HG02840 (cell line): ENCODE data around the gene FLNB.
"Not testable (repeated sequence)": the region's sequence is repeated elsewhere in the genome, so short reads cannot be mapped to it uniquely, and the experiment has no call there.

Experiments used
- ATAC-seq: cut with Tn5 transposase; IDR thresholded peaks from one replicate; pipeline ENCODE4 v1.9.1; 2021; ENCODE audit warnings: mild to moderate bottlenecking, moderate library complexity, moderate number of reproducible peaks; ENCODE audit not compliant: unreplicated experiment, low FRiP score

FLNB gene

DNA sequence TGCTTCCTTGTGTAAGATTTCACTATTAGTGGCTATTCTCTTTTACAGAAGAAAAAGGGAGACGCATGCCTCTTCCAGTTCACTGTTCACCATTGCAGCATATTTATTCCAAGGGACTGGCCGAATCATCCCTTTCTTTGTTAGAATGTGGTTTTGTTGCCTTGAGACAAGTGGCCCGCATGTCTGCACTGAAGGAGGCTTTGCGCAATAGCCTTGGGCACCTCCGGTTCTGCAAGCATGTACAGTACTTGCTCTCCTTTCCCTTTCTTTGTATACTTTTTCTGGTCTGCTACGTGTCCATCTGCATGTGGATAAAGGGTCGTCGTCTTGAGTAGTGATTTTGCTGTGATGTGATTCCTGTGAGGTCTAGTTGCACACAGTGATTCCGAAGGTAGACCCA lies 43.0 kb downstream of the FLNB start:
- ATAC-seq = no peak

DNA sequence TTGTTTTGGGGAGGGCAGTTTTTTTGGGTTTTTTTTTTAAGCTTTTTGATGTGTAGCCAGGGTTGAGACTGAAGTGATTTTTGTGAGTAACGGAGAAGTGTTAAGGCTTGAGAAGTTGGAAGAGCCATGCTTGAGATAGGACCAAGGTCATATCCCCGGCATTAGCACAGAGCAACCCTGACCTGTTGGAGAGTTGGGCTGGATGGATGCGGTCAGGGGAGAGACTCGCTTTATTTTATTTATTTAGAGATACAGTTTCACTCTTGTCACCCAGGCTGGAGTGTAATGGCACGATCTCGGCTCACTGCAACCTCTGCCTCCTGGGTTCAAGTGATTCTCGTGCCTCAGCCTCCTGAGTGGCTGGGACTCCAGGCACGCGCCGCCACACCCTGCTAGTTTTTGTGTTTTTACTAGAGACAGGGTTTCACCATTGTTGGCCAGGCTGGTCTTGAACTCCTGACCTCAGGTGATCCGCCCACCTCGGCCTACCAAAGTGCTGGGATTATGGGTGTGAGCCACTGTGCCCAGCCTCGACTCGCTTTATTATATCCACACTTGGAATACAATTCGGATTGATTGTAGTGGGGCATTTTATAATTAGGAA lies 43.5 kb downstream of the FLNB start:
- not testable (repeated sequence) for ATAC-seq

DNA sequence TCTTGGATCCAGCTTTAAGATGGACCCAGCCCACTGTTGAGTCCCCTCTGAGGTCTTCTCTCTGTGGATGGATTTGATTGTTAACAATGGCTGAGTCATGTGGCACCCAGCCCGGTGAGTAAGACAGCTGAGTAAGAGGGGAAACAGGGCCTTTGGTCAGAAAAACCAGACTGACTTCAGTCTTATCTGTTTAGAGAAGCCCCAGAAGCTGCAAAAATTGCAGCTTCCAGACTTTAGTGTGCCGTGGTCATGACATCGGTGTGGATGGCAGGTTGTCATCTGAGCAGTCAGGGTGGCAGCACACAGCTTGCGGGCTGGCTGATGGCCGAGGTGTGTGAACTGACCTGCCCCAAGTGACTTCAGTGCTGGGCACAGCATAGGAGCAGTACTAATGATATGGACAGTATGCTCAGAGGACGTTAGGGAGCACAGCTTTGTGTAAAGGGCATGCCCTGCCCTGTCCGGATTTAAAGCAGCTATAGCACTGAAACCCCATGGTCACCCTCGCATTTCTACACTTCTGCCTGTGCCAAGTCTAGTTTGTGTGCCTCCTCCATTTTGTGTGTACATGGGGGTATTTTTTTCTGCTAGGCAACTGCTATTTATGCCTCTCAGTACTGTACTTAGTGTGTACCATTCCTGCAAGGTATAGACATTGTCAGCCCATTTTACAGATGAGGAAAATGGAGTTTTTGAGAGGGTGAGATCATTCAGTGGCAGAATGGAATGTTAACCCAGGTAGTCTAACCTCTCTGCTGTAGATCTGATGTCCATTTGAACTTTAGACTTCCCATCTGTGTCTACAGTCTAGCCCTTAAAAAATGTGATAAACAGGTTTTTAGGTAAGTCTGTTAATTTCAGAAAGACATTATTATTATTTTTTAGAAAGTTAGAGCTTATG lies 44.4 kb downstream of the FLNB start:
- ATAC-seq = no peak

DNA sequence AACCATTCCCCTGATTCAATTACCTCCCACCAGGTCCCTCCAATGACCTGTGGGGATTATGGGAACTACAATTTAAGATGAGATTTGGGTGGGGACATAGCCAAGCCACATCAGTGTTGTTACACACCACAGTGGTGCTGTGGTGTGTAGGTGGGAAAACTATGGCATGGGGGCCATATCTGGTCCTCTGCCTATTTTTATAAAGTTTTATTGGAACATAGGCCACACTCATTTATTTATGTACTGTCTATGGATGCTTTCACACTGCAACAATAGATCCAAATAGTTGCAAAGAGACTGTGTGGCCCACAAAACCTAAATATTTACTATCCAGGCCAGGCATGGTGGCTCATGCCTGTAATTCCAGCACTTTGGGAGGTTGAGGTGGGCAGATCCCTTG lies 46.4 kb downstream of the FLNB start:
- ATAC-seq = no peak

DNA sequence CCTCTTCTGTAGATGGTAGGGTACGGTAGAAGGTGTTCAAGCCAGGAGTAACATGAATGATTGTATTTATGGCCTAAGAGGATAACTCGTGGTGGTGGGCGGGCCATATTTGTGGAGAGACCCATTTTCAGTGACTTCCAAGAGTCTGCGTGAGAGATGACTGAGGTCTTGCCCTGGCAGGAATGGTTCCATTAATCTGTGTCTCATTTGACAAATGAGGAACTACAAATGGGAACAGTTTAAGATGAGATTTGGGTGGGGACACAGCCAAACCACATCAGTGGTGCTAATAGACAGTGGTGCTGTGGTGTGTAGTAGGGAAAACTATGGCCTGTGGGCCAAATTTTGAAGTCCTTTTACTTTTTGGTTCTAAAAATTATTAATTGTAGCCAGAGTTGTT lies 47.1 kb downstream of the FLNB start:
- no peak for ATAC-seq

DNA sequence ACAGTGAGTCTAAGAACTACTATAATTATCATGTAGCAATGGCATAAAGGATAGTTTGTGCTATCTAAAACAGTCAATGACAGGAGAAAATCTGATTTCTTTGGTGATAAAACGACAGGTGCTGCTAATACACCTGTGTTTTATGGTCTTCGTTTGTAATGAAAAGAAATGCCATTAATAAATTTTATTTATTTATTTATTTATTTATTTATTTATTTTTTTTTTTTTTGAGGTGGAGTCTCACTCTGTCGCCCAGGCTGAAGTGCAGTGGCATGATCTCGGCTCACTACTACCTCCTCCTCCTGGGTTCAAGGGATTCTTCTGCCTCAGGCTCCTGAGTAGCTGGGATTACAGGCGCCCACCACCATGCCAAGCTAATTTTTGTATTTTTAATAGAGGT lies 47.7 kb downstream of the FLNB start:
- ATAC-seq = not testable (repeated sequence)

DNA sequence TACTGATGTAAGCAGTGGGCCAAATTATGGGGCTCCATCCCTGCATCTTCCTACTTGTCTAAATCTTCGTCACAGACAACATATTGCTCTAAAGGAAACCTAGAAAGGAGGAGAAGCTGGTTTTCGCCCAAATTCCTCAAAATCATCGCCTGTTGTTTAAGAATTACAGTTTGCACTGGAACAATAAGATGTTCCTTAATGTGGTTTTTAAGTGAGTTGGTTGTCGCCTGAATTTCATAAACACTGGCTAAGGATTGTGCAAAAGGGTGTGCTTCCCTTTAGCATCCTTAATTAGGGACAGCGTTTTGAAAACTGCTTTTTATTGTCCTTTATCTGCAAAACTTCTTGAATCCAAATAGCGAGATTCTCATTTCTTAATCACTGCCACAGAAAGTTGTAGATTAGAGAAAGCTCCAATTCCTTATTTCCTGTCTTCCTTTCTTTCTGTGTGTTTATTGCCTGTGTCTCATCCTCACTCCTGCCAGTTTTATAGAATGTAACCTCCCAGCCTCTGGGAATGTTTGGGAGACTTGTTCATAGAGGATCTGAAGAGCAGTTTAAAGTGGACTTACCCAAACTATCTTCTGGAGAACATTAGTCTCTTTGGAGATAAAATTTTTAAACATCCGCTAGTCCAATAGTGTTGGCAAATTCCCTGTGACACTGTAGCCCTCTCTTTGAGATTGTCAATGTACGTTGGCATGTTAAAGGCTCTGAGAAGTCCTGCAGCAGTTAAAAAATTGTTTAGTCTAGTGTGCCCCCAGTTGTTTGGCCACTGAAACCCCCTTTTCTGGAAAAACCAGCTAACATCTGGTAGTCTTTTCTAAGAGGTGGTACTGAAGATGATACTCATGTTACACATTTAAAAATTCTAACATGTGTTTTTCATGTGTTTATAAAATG lies 50.4 kb downstream of the FLNB start:
- ATAC-seq = no peak

DNA sequence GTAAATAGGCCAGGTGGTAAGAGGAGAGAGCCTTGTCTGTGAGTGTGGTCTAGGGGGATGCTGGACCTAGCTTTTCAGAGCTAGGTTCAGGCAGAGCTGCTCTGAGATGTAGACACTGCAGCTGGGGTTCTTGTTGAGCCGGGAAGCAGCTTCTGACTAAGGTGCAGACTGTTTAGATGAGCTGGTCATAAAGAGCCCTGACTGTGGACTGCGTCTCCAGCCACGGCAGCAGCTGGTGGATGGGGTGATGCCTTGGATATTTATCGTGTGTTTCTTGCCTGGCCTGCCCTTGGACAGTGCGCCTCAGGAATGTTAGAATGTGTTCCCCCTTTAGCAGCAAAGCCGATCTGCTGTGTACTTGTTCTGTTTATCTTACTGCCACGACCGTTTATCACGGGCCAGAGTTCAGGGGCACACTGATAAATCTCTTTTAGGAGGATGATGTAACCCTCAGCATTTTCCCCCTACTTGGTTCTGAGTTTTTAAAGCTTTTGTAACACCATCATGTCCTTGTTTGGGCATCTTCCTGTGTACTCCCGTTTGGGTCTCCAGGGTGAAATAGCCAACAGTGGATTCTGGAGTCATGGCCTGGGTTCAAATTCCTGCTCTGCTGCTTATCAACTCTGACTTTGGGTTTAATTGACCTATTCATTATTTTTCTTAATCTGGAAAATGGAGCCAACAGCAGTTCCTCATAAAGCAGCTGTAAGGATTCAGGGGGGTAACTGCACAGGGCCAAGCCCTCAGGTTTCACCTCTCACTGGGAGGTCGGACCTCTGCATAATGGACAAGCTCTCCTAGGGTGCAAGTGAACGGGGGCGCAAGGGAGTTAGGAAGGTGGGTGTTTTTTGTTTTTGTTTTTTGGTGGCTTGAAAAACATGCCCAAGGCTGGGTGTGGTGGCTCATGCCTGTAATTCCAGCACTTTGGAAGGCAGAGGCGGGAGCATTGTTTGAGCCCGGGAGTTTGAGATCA lies 51.4 kb downstream of the FLNB start:
- no peak for ATAC-seq

DNA sequence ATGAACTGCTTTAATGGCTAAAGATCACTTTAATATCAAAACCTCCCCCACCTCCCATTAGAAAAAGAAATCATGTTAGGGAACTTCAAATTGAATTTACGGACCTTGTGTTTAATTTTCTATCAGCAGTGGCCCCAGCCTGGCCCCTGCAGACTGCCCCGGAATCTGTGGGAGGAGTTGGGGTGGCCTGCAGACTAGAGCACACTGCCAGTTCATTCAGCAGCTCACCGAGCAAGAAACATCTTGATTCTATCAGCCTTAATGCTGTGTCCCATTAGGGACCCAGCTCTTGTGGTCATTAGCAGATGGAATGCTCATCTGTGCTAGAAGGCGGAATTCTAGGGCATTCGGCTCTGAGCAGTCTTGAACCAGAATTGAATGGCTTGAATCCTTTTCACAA lies 54.2 kb downstream of the FLNB start:
- no peak for ATAC-seq

DNA sequence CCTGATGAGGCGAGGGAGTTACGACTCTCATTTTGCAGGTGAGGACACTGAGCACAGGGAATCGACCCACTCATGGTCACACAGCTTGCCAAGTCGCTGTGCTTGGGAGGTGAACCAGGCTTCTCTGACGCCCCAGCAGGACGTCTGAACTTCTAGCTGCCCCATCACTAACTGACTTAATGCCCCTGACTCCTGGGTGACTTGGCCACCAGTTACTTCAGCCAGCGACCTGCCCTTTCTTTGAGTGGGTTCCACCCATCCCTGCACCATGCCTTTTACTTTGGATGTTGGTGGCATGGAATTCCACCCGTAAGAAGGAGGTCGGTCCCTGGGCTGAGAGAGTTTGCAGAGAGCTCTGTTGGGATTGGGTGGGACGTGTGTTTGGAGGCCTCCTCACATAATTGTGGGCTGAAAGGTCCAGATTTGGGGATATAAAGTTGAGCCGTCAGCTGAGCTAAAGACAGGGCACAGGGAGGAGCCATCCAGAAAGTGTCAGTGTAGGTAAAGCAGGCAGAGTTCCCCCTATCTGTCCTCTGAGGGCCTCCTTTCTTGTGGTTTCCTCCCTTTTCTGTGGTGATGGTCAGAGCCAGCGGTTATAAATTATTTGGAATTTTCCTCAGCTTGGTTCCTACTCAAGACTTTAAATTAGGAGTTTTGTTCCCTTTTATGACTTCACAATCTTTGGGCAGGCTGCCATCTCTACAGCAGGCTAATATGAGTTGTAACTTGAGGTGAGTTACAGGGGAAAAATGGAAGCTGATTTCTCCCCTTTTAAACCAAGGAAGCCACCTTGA lies 55.0 kb downstream of the FLNB start:
- no peak for ATAC-seq

DNA sequence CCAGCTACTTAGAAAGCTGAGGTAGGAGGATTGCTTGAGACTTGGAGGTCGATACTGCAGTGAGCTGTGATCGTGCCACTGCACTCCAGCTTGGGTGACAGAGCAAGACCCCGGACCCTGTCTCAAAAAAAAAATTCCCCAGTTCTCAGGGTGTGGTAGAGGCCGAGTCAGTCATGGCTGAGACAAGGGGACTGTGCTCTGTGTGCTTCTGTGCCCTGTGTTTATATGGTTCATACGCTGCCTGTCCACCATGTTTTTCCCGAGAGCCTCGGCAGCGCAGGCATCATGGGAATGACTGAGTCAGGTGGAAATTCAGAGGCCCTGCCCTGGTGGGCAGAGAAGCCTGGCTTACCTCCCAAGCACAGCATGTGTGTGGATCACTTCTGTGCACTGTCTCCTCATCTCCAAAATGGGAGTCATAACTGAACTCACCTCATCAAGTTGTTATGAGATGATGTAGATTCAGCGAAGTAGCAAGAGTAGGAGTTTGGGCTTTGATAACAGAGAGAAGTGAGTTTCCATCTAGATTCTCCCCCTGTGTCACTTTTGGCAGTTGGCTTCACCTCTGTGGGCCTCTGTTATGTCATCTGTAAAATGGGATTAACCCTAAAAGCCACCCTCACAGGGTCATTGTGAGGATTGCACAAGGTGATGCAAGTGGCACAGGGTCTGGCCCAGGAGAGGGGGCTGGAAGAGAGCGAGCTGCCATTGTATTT lies 56.9 kb downstream of the FLNB start:
- no peak for ATAC-seq

DNA sequence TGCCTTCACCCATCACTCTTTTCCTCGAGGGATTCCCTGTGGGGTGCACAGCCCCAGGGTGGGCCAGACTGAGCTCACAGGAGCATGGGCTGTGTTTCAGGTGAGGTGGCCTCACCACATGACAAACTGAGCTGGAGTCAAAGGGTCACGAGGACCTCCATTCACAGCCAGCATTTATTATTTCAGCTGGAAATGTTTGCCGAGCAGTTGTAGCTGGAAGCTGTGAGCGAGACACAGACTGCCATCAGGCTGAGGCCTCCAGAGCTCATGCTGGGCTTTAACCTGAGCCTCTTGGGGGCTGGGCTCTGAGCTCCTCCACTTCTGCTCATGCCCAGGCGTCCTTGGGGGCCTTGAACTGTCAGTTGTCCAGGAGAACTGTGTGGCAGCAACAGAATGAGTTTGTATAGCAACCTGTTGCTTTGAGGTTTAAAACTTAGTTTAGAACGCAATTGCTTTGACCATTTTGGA lies 57.5 kb downstream of the FLNB start:
- ATAC-seq = no peak

DNA sequence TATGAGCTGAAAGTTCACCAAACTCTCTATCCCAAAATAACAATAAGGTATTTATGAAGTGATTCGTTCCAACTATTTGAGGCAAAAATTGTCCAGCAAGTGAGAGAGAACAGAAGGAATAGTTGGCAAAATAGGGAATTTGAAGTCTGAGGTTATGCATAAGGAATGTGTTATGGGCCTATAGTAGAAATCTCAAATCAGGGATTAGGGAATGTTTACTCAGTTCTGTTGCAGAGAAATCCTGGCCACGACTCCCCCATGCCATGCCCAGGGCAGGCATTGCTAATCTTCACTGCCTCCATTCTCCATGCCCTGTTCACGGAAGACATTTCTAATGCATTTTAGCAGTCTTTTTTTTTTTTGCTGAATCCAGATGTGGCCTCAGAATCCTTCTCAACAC lies 58.6 kb downstream of the FLNB start:
- no peak for ATAC-seq

DNA sequence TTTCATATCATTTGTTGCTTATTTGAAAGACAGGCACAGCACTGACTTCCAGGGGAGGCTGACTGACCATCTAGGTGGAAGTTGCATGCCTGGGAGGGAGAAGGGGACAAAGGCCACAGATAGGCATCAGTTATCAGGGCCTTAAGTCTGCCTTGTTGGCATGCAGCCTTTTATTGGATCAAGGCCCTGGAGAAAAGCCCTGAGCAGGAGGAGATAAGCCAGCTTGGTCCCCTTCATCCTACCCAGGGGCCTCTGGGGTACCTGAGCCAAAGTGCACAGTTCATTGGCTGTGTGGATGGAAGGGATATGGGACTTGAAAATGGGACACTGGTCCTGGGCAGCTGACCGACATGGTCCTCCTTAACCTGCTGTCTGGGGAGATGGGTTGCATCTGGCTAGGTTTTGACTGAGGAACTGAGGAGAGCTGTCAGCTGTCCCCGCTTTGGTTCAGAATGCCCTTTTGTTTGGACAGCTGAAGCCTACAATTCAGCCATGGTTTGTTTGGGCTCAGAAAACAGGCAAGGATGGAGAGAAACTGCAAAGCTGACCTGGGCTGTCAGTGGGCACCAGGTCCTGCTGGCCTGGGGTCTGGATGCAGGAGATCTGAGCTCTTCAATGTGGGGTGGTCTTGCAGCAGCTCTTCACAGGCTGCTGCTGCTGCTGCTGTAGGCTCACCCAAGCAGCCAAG lies 60.0 kb downstream of the FLNB start:
- no peak for ATAC-seq

DNA sequence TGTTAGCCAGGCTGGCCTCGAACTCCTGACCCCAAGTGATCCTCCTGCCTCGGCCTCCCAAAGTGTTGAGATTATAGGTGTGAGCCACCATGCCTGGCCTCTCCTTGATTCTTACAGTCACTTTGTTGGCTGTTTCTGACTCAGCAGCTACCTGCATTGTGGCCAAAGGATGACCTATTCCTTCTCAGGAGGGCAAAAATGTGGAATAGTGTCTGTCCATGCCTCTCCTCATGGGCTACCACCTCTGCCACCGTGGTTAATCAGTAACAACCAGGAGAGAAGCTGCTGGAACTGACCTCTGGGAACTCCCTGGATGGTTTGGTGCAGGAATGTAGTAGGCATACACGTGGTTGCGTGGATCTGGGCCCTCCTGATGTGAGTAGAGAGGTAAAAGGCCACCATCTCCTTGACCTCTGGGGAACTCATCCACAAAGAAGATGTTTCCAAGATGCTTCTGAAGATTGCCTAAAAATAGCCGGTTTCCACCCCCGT lies 63.3 kb downstream of the FLNB start:
- ATAC-seq = no peak

DNA sequence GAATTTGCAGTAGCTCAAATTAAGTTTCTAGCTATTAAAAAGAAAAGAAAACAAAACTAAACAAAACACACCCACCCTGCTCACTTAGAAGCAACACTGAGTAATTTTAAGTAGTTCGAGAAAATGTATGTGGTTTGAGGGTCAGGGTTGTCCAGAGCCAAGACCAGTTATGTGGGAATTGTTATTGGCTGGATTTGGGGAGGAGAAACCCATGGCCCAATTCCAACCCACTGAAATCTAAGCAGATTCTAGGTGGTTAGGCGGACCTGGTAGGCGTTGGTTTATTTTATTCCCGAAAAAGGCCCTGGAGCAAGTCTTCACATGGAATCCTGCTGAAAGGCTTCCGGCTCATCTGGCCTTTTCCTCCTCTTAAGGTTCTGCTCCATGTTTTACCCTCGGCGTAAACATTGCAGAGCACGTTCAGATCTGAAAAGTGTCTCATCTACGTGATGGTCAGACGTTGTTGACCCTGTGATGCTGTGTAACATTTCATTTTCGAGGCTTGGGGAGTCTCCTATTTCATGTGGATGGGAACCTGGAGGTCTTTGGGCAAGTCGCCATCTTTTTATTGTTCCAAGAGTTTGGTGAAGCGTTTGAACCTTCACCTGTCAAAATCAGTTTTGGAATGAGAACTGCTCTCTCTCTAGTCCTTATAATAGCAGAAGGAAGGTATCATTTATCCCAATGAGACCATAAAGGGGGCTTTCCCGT lies 64.0 kb downstream of the FLNB start:
- ATAC-seq = no peak

DNA sequence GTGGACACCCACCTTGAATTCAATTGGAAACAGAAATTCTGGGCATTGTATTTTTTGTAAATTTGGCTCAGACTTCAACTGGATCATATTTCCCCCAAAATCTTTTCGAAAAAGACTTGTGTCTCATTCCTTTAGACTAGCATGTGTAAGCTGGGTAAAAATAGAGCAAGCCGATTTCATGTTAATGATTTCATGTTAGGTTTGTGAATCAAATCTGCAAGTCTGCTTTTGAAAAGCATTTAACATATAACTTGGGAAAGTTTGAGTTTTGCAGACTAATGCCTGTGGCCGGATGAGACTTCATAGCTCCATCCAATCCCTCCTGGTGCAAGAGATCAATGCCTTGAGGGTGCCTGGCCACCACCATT lies 64.5 kb downstream of the FLNB start:
- ATAC-seq = no peak
